Measurements from ENCODE around the gene TMEM191B. TPM values are rescaled to one million over a fixed set of nuclear protein-coding genes. Genes with fewer than 3 reads are reported as not detected.
"Not testable (repeated sequence)": the region's sequence is repeated elsewhere in the genome, so short reads cannot be mapped to it uniquely, and the experiment has no call there.

The TMEM191B gene
- 1 to 10 TPM; 2.4 to 4.6 TPM for total RNA-seq
- not detected for polyA plus RNA-seq (2013, experiment 1 of 2)
- 0.95 TPM for polyA plus RNA-seq (2013, experiment 2 of 2)
- long read RNA-seq, experiment 1, partial matches to known transcripts, result 0 of 1 reads
- long read RNA-seq, experiment 1, other reads (novel, unspliced or antisense), result 1 of 1 reads
- long read RNA-seq, experiment 2, partial matches to known transcripts, result 2 of 2 reads
- long read RNA-seq, experiment 2, other reads (novel, unspliced or antisense), result 0 of 2 reads
- long read RNA-seq, experiment 3, result 0 reads
- long read RNA-seq, experiment 4, result 0 reads

GRCh38 chr22:18527752-18528596 is at the start of gene TMEM191B:
Gene TMEM191B, plus strand, starts transcription at chr22:18527802. Its CDS starts 179 bp downstream, at chr22:18527981.
- WGBS, 2 experiments (ENCODE audit: insufficient coverage in 1 of 2, insufficient read length in 1 of 2), result no CpG with 5 or more reads among the region's 65 CpGs
- H3K4me3 ChIP-seq (ENCODE audit: low read length); H3K4me3 Mint-ChIP-seq; H3K27ac ChIP-seq (ENCODE audit: low read depth, low read length); H3K4me1 ChIP-seq (ENCODE audit: control insufficient read depth, insufficient read depth, low read length); H3K27me3 ChIP-seq (ENCODE audit: control insufficient read depth, insufficient read depth, low read length, poor library complexity, severe bottlenecking); H3K36me3 ChIP-seq (ENCODE audit: control insufficient read depth, insufficient read depth, low read length); H3K9ac ChIP-seq (ENCODE audit: extremely low read depth, low read length, poor library complexity, severe bottlenecking); H3K9me3 Mint-ChIP-seq; H3K27ac Mint-ChIP-seq; H3K4me1 Mint-ChIP-seq; H3K27me3 Mint-ChIP-seq (ENCODE audit: insufficient read depth); H3K36me3 Mint-ChIP-seq (ENCODE audit: low read depth); H3K9me3 ChIP-seq (ENCODE audit: control insufficient read depth, low read length); DNase-seq: not testable (repeated sequence)

DNA sequence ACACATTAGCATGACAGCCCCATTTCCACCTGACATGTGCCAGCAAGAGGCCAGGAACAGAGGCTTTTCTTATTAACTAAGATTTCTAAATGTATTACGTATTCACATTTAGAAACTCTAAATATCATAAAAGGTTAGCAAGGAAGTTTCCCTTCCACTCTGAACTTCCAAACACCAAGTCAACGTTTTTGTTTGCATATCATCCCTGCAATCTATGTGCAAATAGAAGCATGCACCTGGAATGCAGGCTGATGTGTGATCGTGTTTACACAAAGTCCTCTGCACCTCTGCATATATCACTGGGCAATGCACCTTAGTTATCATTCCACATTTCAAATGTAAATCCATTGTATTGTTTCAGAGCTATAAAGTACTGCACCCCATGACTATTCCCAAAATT is 31.4 kb upstream of the TMEM191B start:
- H3K4me3 ChIP-seq (ENCODE audit: low read length); H3K36me3 Mint-ChIP-seq (ENCODE audit: low read depth); H3K9me3 ChIP-seq (ENCODE audit: control insufficient read depth, low read length); H3K4me1 ChIP-seq (ENCODE audit: control insufficient read depth, insufficient read depth, low read length); DNase-seq; H3K27ac ChIP-seq (ENCODE audit: low read depth, low read length); H3K27me3 ChIP-seq (ENCODE audit: control insufficient read depth, insufficient read depth, low read length, poor library complexity, severe bottlenecking); H3K4me1 Mint-ChIP-seq; H3K9ac ChIP-seq (ENCODE audit: extremely low read depth, low read length, poor library complexity, severe bottlenecking); H3K4me3 Mint-ChIP-seq; H3K27ac Mint-ChIP-seq; H3K9me3 Mint-ChIP-seq; H3K27me3 Mint-ChIP-seq (ENCODE audit: insufficient read depth); H3K36me3 ChIP-seq (ENCODE audit: control insufficient read depth, insufficient read depth, low read length): not testable (repeated sequence)
- no CpG with 5 or more reads among the region's 3 CpGs for WGBS, 2 experiments (ENCODE audit: insufficient coverage in 1 of 2, insufficient read length in 1 of 2)

- WGBS, 2 experiments (ENCODE audit: insufficient coverage in 1 of 2, insufficient read length in 1 of 2), result 95% methylated on average over 4 of the region's 6 CpGs; no CpG with 5 or more reads in 1 of the 2 experiments
- not testable (repeated sequence) for H3K4me1 Mint-ChIP-seq; H3K4me3 Mint-ChIP-seq; H3K4me3 ChIP-seq (ENCODE audit: low read length); H3K9ac ChIP-seq (ENCODE audit: extremely low read depth, low read length, poor library complexity, severe bottlenecking); H3K9me3 Mint-ChIP-seq; H3K4me1 ChIP-seq (ENCODE audit: control insufficient read depth, insufficient read depth, low read length); H3K36me3 ChIP-seq (ENCODE audit: control insufficient read depth, insufficient read depth, low read length); H3K27me3 ChIP-seq (ENCODE audit: control insufficient read depth, insufficient read depth, low read length, poor library complexity, severe bottlenecking); H3K36me3 Mint-ChIP-seq (ENCODE audit: low read depth); H3K27ac ChIP-seq (ENCODE audit: low read depth, low read length); H3K27me3 Mint-ChIP-seq (ENCODE audit: insufficient read depth); H3K27ac Mint-ChIP-seq; H3K9me3 ChIP-seq (ENCODE audit: control insufficient read depth, low read length); DNase-seq
These were observed 16.3 kb upstream of the TMEM191B start for GRCh38 chr22:18511327-18511726.

GRCh38 chr22:18512378-18512777 is 15.2 kb upstream of the TMEM191B start:
- not testable (repeated sequence) for H3K4me3 ChIP-seq (ENCODE audit: low read length); H3K27ac ChIP-seq (ENCODE audit: low read depth, low read length); H3K27me3 ChIP-seq (ENCODE audit: control insufficient read depth, insufficient read depth, low read length, poor library complexity, severe bottlenecking); H3K4me1 ChIP-seq (ENCODE audit: control insufficient read depth, insufficient read depth, low read length); H3K36me3 ChIP-seq (ENCODE audit: control insufficient read depth, insufficient read depth, low read length); H3K36me3 Mint-ChIP-seq (ENCODE audit: low read depth); H3K4me3 Mint-ChIP-seq; H3K9me3 ChIP-seq (ENCODE audit: control insufficient read depth, low read length); H3K4me1 Mint-ChIP-seq; DNase-seq; H3K9ac ChIP-seq (ENCODE audit: extremely low read depth, low read length, poor library complexity, severe bottlenecking); H3K9me3 Mint-ChIP-seq; H3K27ac Mint-ChIP-seq; H3K27me3 Mint-ChIP-seq (ENCODE audit: insufficient read depth)
- WGBS, 2 experiments (ENCODE audit: insufficient coverage in 1 of 2, insufficient read length in 1 of 2), result no CpG with 5 or more reads among the region's 10 CpGs

DNA sequence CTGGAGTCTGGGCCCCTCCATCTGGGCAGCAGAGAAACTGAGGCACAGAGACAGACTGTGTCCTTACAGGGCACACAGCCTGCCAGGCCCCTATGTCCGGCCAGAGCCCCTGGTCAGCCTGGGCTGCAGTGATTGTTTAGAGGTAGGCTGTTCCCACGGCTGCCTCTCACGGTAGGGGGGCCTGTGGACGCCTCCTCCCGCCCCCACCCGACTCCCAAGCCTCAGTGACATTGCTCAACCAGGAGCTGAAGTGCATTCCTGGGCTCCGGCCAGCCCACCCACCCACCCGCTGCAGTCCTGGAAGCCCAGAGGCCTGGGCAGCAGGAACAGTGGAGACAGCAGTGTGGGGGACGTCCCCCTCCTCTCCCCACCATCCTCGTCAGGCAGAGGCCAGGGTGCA is 14.1 kb upstream of the TMEM191B start:
- DNase-seq, result peak; percentile 23
- H3K9me3 Mint-ChIP-seq, result not testable (repeated sequence)

GRCh38 chr22:18518061-18518460 is 9.5 kb upstream of the TMEM191B start, which contains the start of gene GGTLC3:
Gene GGTLC3, minus strand, starts transcription at chr22:18518161. Its CDS starts 264 bp downstream, at chr22:18517897.
- WGBS, 2 experiments (ENCODE audit: insufficient coverage in 1 of 2, insufficient read length in 1 of 2), result no CpG with 5 or more reads among the region's 5 CpGs
- H3K27ac Mint-ChIP-seq; H3K9me3 ChIP-seq (ENCODE audit: control insufficient read depth, low read length); DNase-seq; H3K9ac ChIP-seq (ENCODE audit: extremely low read depth, low read length, poor library complexity, severe bottlenecking); H3K9me3 Mint-ChIP-seq; H3K4me1 ChIP-seq (ENCODE audit: control insufficient read depth, insufficient read depth, low read length); H3K36me3 ChIP-seq (ENCODE audit: control insufficient read depth, insufficient read depth, low read length); H3K27me3 ChIP-seq (ENCODE audit: control insufficient read depth, insufficient read depth, low read length, poor library complexity, severe bottlenecking); H3K27me3 Mint-ChIP-seq (ENCODE audit: insufficient read depth); H3K27ac ChIP-seq (ENCODE audit: low read depth, low read length); H3K4me3 Mint-ChIP-seq; H3K4me3 ChIP-seq (ENCODE audit: low read length); H3K4me1 Mint-ChIP-seq; H3K36me3 Mint-ChIP-seq (ENCODE audit: low read depth): not testable (repeated sequence)

More for the DNA sequence above, 14.1 kb upstream of the TMEM191B start:
- H3K4me3 Mint-ChIP-seq; H3K9ac ChIP-seq (ENCODE audit: extremely low read depth, low read length, poor library complexity, severe bottlenecking); H3K4me3 ChIP-seq (ENCODE audit: low read length); H3K4me1 Mint-ChIP-seq; H3K27me3 Mint-ChIP-seq (ENCODE audit: insufficient read depth); H3K36me3 Mint-ChIP-seq (ENCODE audit: low read depth); H3K27ac Mint-ChIP-seq; H3K27ac ChIP-seq (ENCODE audit: low read depth, low read length); H3K4me1 ChIP-seq (ENCODE audit: control insufficient read depth, insufficient read depth, low read length); H3K36me3 ChIP-seq (ENCODE audit: control insufficient read depth, insufficient read depth, low read length); H3K27me3 ChIP-seq (ENCODE audit: control insufficient read depth, insufficient read depth, low read length, poor library complexity, severe bottlenecking); H3K9me3 ChIP-seq (ENCODE audit: control insufficient read depth, low read length): not testable (repeated sequence)
- no CpG with 5 or more reads among the region's 10 CpGs for WGBS, 2 experiments (ENCODE audit: insufficient coverage in 1 of 2, insufficient read length in 1 of 2)

DNA sequence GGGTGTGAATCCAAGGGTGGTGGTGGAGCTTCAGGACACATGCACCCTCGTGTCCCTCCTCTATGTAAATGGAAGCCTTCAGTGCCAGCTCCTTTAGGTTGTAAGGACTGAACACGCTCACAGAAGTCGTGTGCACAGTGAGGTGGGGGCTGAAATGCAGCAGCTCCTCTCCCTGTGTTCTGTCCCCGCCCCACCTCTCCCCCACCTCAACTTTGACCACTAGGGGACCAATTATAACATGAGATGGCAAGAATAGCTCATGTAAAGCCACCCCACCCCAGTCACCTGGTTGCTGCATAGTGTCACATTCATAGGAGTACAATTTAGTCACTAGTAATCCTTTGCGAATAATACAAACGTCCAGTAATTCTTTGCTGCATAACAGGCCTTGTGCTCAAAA is 4.8 kb upstream of the TMEM191B start:
- H3K4me3 Mint-ChIP-seq; H3K27me3 ChIP-seq (ENCODE audit: control insufficient read depth, insufficient read depth, low read length, poor library complexity, severe bottlenecking); H3K4me1 Mint-ChIP-seq; H3K9me3 ChIP-seq (ENCODE audit: control insufficient read depth, low read length); H3K36me3 ChIP-seq (ENCODE audit: control insufficient read depth, insufficient read depth, low read length); H3K9ac ChIP-seq (ENCODE audit: extremely low read depth, low read length, poor library complexity, severe bottlenecking); H3K27ac Mint-ChIP-seq; H3K4me1 ChIP-seq (ENCODE audit: control insufficient read depth, insufficient read depth, low read length); DNase-seq; H3K9me3 Mint-ChIP-seq; H3K36me3 Mint-ChIP-seq (ENCODE audit: low read depth); H3K27me3 Mint-ChIP-seq (ENCODE audit: insufficient read depth); H3K4me3 ChIP-seq (ENCODE audit: low read length); H3K27ac ChIP-seq (ENCODE audit: low read depth, low read length): not testable (repeated sequence)
- no CpG with 5 or more reads among the region's 6 CpGs for WGBS, 2 experiments (ENCODE audit: insufficient coverage in 1 of 2, insufficient read length in 1 of 2)
